Amniotic stem cell (primary cell): ENCODE results near the gene VOPP1.

Source experiments
- DNase-seq: peaks from one replicate; lab custom pipeline; 2025; lab: John Stamatoyannopoulos, UW

VOPP1 gene

DNA sequence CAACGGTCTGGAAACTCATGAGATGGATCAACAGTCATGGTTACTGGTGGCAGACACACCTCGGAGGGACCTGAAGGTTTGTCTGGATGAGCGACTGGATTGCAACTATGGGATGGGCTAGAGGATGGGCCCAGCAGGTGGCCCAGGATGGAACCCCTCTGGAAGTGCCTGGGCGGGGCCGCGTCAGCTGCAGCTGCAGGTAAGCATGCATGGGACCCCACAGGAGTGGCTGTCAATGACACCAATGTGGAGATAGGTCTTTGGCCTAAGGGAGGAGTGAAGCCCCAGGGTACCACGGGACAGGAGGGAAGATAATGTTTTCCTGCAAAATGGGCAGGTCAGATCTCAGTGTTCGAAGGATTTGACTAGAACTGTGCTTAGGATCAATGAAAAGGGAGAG, 103.8 kb downstream of the VOPP1 start:
- no peak for DNase-seq

DNA sequence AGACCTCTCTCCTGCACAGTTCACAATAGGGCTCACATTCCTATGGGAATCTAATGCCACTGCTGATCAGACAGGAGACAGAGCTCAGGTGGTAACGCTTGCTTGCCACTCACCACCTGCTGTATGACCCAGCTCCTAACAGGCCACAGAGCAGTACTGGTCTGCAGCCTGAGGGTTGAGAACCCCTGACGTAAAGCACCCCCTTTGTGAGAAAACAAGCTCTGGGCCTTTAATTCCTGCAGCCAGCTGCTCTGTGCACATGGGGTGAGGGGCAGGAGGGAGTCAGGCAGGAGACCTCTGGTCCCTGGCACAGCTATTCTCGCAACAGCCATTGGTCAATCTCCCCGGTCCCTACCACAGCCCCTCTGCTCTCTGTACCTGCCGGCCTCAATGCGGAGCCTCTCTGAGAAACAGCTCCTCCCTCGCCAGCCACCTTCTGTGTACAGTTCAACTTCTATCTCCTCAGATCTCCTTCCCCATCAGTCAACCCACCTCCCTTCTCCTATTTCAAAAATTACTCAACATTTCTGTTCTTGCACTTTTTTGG, 105.2 kb downstream of the VOPP1 start:
- no peak for DNase-seq

DNA sequence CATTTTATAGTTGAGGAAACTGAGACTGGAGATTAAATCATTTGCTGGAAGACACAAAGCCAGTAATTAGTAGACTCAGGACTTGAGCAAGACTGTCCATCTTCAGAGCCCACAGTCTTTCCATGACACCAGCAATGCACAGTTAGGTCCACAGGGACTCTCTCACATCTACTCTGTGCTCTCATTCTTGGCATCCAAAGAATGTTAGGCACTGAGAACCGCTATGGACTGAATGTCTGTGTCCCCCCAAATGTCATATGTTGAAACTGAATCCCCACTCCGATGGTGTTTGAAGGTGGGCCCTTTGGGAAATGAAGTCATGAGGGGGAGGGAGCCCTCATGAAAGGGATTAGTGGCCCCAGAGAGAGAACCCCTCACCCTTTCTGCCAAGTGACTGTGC, 106.6 kb downstream of the VOPP1 start:
- no peak for DNase-seq

DNA sequence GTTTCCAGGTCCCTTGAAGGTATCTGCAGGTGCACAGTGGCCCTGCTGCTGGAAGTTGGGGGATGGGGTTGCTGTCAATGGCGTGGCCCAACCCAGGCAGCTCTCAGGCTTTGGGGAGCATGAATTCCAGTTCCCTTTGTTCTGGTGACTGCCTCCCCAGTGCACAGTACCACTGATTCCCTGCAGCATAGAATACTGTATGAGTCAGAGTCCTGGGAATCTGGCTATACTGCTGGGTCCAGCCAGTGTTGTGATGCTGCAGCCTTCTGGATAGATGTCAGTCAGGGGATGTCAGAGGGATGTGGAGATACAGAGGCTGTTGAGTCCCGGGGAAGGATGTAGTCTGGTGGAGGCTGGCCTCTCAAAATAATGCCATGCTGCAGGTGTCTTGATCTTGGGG, 107.9 kb downstream of the VOPP1 start:
- DNase-seq: no peak

DNA sequence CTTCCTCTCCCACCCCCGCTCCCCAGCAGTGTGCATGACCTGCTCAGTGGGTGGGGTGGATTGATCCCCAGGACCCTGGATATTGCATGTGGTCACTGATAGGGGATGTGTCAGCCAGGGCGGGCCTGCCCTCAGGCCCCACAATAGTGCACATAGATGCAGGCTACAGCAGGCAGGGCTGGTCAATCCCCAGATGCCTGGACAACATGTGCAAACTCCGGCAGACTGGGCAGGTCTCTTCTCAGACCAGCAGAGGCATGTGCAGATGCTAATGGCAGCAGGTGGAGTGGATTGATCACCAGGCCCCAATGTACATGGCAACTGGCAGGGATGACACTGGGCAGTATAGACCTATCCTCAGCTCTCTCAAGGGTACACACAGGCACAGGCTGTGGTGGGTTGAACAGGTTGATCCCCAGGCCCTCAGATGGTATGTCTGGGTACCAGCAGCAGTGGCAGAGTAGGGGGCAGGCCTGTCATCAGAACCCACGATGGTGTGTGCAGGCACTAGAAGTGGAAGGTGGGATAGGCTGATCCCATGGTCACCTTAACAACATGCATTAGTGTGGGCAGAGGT, 108.5 kb downstream of the VOPP1 start:
- no peak for DNase-seq

DNA sequence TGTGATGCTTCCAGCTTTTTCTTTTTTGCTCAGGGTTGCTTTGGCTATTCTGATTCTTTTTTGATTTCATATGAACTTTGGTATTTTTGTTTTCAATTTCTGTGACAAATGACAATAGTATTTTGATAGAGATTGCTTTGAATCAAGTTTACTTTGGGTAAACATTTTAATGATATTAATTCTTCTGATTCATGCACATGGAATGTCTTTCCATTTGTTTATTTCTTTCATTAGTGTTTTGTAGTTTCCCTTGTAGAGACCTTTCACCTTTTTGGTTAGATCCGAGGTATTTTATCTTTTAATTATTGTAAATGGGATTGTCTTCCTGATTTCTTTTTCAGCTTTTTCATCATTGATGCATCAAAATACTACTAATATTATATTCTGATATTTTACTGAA, 114.0 kb downstream of the VOPP1 start:
- DNase-seq: no peak

DNA sequence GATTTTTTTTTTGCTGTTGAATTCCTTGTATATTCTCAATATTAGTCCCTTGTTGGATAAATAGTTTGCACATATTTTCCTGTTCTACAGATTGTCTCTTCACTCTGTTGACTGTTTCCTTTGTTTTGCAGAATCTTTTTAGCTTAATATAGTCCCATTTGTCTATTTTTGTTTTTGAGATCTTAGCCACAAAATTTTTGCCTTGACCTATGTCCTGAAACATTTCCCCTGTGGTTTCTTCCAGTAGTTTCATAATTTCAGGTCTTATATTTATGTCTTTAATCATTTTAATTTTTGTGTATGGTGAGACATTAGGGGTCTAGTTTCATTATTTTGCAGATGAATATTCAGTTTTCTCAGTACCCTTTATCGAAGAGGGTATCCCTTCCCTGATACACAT, 114.5 kb downstream of the VOPP1 start:
- no peak for DNase-seq

DNA sequence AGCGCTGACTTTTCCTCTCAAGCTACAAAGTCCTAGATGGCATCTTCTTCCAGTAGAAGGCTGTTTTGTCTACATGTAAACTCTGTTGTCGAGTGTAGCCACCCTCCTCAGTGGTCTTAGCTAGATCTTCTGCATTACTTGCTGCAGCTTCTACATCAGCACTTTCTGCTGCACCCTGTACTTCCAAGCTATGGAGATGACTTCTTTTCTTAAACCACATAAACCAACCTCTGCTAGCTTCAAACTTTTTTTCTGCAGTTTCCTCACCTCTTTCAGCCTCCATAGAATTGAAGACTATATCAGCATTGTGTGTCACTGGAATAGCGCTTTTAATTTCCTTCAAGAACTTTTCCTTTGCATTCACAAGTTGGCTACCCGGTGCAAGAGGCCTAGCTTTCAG, 119.3 kb downstream of the VOPP1 start:
- no peak for DNase-seq

DNA sequence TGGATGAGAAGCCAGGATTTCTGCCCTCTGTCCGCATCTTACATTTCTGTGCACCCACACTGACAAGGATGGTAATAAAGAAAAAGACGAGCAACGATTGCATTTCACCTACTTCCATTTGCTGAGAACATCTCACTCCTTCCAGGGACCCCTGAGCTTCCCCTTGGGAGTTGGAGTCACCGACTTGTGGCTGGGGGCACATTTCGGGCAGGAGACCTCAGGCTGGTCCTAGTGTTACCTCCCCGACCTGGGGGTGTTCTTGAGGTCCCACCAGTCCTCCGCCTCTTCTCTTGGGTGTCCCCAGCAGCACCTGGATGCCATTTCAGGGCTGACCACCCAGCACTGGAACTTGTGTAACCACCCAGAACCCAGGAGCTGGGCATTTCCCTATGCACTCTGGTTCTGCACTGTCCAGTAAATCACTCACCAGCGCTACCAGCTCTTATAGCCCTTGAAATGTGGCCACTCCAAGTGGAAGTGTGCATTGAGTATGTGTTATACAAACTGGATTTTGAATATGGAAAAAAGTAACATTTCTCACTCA, 122.2 kb downstream of the VOPP1 start:
- DNase-seq: no peak

DNA sequence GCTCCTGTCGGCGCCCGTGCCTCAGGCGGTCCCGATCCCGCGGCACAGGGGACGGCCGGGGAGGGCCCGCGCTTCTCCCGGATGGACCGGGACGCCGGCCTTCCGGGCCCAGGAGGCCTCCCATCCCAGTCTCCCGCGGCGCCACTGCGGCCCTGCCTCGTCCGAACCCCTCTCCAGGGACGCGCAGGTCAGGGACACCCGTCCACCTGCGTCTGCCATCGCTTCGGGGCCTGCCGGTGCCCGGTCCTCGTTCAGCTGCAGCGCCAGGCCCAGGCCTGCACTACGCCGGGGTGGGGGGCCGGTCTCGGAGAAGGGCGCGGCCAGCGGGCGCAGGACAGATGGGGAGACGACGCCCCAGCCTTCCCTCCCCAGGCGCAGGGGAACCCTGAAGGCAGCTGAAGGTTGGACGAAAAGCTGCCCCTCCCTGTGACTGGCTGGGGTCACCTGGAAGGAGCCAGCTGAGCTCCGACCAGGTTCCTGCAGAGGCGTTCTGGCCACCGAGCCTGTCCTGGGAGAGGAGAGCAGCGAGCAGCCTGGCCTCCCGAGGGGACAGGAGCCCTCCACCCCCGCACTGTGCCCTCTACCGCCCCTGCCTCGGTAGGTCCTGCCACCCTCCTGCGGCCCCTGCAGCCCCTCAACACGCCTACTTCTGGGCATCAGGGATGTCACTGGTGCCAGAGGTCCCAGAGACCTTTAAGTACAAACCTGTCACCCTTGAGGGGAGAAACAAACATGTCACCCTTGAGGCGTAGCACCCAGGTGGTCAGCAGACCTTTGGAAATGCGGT, 122.9 kb downstream of the VOPP1 start:
- no peak for DNase-seq

DNA sequence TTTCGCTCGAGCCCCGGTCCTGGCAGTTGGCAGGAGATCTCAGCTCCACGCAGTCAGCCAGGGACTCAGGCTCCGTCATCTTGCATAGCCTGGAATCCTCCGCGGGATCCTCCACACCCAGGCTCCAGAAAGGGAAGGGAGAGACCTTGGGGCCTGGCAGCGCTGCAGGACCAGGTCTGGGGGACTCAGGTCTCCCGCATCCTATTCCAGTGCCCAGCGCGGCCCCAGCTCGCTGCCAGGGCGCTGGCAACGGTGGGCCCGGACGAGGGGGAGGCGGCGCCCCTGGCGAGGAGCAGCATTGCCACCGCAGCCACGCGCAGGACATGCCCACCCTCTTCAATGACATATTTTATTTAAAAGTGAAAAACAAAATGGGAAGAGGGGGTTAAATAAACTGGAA, 123.8 kb downstream of the VOPP1 start:
- DNase-seq: no peak

DNA sequence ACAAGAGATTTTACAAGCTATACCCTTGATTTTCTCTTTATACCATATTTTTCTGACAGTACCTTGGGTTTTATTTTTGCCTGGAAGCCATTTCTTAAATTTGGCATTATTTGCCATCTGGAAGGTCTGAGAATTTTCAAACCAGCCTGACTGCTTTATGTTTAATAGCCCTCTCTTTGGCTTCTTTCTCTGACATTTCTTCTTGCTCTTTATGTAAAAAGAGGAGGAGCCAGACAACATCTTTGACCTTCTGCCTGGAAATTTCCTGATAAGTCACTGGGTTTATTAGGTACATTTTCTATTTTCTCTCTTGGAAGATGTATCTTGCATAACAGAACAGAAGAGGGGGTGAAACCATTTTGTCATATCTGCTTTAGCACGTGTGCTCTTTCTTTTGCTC, 127.5 kb downstream of the VOPP1 start:
- DNase-seq: no peak

DNA sequence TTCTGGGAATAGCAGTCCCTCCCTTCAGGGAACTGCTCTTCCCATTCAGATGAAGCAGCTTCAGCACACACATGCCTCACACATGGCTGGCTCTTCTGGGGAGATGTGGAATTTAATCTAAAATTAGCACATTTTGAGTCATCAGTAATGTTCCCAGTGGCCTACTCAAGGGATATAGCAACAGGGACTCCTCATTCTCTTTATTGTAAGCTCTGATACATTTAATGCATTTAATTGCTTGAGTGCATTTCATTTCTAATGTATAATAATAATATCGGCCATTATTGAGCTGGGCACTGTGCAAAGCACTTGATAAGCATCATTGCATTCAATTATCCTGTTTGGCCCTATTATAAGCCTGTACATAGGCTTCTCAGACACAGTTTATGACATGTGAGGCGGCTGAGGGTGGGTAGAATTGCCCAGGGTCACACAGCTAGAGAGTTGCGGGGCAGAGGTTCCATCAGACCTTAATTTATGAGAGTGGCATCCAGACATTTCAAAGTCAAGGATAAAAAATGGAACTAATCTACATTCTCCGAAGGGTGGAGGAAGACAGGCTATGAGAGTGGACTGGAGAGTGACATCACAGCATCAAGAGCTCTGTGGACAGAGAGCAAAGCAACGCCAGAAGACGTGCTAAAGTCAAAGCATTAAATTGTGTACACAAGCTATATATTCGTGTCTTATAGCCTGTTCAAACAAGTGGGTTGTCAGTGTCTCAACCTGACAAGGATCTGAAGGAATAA, 130.4 kb downstream of the VOPP1 start:
- DNase-seq: peak; percentile 24

DNA sequence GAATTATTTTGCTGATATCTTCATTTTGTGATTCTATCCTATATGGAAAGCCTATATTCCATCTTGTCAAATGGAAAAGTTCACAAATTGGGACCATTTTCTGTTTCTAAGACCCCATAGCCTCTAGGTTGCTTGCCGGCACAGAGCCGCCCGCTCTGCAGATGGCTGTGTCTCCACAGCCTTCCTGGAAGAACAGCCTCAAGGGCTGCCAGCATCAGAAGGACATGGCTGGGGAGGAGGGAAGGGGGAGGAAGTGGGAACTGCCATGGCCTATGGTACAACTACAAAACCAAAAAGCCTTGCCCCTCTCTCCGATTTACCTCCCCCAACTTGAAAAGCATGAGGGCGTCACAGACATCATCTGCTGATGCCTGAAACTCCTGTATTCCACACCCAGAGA, 131.3 kb downstream of the VOPP1 start:
- no peak for DNase-seq

DNA sequence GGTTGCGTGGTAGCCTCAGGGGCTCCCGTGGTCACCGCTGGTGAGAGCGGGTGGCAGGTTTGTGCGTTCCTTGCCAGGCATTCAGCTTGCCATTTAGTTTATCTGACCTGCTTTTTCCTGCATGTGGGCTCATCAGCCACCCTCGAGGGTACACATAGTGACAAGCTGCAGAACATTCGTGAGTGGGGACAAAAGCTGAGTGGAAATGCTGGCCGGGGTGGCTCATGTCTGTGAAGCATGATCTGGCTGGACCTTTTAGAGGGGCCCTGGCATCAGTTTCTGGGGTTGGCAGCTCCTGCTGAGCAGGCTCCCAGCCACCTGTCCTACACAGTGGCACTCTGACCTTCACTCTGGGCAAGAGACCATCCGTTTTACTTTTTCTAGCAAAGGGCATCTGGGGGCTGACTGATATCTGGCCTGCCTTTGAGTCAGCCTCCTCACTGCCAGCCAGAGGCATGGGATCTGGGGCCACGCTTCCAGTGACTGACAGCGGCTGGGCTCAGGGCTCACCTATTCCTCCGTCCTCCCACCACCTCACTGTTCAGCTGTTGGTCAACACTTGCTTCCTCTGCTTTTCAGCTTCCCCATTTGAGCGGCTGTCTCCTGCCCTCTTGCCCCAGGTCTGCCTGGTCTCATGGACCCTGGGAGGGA, 132.1 kb downstream of the VOPP1 start:
- DNase-seq: no peak

DNA sequence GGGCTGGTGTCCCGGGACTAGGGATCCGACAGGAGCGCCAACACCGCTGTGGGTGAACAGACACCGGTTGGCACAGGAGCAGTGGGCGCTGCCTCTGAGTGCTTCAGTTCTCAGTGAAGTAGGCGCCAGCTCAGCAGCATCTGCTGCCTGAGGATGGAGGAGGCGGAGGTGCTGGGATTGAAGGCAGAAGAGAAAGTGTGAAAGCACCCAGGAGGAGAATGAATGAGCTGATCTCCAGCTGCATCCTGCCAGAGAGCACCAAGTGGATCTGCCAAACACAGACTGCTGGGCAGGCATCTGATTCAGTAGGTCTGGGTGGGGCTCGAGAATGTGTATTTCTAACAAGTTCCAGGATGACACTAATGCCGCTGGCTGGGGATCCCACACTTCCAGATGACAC, 132.7 kb downstream of the VOPP1 start:
- DNase-seq: no peak

DNA sequence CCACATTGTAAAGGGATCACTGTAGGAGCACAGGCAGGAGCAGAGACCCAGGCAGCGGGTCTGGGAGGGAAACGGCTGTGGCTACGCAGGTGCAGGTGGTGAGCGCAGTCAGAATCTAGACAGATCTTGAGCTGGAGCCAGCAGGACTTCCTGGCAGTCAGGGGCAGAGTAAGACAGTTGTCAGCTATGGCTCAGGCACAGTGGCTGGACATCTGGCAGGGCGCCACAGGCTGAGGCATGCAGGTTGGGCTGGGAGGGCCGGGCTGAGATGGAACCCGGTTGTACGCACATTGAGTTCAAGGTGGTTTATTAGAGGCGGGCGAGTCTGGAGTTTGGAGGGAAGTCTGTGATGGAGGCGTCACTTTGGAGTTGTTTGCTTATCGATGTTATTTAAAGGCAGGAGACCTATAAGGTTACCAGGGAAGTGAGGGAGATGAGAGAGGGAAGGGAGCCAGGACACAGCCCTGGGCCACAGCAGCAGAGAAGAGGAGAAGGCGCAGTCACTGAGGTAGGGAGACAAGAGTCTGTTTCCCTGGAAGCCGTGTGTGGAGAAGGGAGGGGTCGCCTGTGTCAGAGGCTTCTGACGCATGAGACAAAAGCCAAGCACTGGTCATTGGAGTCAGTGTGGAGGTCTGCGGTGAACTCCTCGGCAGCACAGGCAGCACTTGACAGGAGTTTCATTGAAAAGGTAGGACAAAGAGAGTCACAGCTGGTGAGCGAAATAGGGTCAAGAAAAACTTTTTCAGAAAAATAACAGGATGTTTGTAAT, 133.4 kb downstream of the VOPP1 start:
- no peak for DNase-seq

DNA sequence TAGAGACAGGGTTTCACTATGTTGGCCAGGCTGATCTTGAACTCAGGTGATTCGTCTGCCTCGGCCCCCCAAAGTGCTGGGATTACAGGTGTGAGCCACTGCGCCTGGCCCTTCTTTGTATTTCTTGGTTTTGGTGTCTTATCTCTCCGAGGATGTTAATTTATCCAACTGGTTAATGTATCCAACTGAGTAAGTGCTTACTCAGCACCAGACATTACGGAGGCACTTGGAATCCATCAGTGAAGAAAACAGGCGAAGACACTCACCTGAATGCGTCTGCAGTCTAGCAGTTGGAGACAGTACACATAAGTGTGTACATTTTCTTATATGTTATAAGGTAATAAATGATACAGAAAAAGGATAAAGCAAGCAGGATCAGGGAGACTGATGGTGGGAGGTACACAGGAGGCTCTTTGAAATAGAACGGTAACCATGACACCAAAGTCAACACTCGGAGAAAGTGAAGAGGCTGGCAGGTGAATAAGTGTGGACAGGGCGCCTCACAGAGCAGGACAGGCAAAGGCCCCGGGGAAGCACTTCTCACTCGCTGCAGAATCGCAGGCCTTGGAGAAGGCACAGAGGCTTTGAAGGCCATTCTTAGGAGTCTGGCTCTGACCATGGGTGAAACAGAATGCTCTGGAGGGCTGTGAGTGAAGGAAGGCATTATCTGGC, 134.1 kb downstream of the VOPP1 start:
- DNase-seq: no peak

DNA sequence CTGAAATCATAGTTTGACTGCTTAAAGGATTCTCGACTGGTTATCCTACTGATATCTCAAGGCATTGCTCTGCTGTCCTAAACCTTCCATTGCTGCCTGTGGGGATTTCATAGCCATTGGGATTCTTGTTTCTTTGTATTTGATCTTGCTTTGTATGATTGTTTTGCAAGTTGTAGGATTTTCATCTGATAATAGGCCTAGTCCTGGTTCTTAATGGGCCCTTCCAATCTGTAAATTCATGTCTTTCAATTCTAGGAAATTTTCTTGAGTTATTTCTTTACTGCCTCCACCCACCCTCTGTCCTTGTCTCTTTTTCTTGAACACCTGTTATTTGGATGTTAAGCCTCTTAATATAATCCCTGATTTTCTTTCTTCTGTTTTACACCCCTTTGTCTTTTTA, 134.9 kb downstream of the VOPP1 start:
- no peak for DNase-seq

DNA sequence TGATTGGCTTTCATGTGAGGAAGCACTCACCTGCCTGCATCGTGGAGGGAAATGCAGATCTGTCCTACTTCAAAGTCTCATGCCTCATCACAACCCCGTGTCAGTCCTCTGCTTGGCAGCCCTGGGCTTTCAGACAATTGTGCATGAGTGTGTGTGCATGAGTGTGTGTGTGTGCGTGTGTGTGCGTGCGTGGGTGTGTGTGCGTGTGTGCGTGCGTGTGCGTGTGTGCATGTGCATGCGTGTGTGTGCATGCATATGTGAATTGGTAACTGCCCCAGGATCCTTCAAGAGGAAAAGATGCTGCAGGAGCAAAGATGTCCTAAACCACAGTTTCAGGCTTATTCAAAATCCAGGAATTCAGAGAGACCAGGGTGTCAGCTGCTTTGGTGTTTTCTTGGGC, 135.8 kb downstream of the VOPP1 start:
- no peak for DNase-seq

DNA sequence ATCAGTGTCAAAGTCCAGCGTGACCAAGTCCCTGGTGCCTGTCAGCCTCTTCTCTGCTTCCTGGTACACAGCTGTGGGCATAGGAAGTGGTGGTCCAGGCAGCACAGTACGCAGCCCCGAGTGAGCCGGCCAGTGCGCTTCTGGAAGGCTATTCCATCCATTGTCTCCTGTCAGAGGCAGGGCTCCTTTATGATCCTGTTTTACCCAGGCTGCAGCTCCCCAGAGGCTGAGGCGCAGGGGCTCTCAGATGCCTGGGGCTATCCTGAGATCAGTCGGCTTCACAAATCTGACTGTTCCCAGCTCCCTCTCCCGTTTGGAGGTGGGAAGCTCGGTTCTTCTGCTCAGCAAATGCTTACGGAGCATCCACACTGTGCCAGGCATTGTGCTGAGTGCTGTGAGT, 136.8 kb downstream of the VOPP1 start:
- no peak for DNase-seq
